ENCODE measurements around the gene KRT26. TPM values are rescaled to one million over a fixed set of nuclear protein-coding genes. Genes with fewer than 3 reads are reported as not detected.

The KRT26 gene
- total RNA-seq, 1 donor from 2014 or later, result not detected

DNA sequence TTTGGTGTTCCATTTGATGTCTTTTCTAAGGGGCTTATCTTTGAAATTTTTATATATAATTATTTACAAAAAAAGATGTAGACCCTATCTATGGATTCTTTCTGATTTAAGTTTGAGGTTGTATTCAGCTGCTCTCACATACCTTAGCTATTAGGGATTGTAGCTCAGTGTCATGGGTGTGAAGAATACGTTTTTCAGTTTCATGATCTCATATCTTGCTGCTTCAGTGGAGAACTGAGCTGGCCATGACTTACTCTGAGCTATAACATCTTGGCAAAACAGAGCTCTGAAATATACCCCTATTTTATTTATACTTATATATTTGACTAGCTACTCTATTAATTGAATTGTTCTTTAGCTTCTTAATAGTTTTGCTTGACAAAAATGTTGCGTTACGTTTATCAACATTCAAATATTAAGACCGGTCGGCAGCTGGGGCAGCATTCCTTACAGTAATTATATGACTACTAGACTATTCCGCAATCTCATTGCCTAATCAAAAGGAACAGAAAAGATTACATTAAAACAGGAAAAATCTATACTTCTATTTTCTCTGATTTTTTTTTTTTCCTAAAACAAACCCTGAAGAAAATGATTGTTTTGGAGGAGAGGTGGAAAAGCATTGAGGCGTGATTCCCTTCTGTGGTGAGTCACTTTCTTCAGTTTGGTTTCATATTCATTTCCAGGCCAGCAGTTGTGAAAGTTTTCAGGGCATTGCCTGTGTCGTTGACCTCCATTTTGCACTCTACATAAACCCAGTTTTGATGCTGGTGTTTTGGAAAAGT is 44.4 kb downstream of the KRT26 start:
- DNase-seq (ENCODE audit: low spot score), result no peak

- DNase-seq (ENCODE audit: low spot score), result no peak
Observed at GRCh38 chr17:40726919-40727318, 45.1 kb downstream of the KRT26 start.

GRCh38 chr17:40724656-40725055 is 47.3 kb downstream of the KRT26 start:
- DNase-seq (ENCODE audit: low spot score), result no peak

- DNase-seq (ENCODE audit: low spot score), result no peak
Observed at GRCh38 chr17:40722241-40722640, 49.8 kb downstream of the KRT26 start.

DNA sequence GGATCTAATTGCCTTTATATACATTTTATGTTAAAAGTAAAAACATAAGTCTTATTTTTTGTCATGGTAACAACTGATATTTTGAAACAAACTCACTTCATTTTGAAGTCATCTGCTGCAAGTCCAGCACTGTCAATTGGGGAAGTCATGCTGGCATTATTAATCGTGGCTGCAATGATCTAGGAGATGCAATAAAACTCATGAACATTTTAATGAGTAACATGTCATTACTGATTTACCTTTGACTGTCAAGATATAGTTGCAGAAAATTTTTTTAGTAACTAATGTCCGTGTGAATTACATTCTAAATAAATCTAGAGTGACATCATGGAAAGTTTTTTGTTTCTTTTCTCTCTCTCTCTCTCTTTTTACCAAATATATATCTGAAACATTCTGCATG is 51.1 kb downstream of the KRT26 start:
- DNase-seq (ENCODE audit: low spot score), result no peak

DNA sequence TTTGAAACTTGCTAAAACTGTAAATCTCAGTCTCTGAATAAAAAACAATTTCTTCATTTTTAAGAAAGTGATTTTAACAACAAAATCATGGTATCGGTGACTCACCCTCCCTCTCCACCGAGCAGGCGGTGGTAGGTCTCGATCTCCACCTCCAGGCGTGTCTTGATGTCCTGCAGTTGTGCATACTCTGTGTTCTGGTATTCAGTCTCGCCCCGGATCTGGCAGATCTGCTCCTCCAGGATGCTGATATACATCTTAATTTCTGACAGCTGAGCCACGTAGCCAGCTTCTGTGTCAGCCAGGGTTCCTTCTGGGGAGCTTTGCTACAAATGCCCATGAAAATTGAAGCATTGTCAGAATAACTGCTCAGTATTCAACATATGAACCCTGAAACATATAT is 53.1 kb downstream of the KRT26 start:
- DNase-seq (ENCODE audit: low spot score), result no peak

DNA sequence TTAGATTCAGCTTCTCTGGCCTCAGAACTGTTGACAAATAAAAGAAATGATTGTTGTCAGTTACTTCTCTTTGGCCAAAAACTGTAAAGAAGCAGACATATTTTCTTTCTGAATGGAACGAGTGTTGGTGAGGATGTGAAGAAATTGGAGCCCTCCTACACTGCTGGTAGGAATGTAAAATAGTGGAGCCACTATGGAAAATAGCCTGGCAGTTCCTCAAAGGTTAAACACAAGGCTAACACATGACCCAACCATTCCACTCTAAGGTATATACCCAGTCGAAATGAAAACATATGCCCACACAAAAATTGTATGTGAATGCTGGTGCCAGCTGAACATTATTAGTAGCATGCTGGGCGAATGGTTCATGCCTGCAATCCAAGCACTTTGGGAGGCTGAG is 54.2 kb downstream of the KRT26 start:
- DNase-seq (ENCODE audit: low spot score), result no peak

Other genes starting within 250 kb of the KRT26 start
- gene CCR7, start 206.7 kb downstream of the KRT26 start, total RNA-seq, result 0.57 TPM
- 117 TPM for gene SMARCE1, start 124.4 kb downstream of the KRT26 start, total RNA-seq
- 3.6 TPM for gene KRT222, start 107.0 kb downstream of the KRT26 start, total RNA-seq
- gene KRT24, start 68.4 kb downstream of the KRT26 start, total RNA-seq, result 0.52 TPM
- gene KRT25, start 16.9 kb downstream of the KRT26 start, total RNA-seq, result not detected
- 2.0 TPM for gene KRT27, start 10.3 kb upstream of the KRT26 start, total RNA-seq
- not detected for gene KRT28, start 27.8 kb upstream of the KRT26 start, total RNA-seq
- 70.1 TPM for gene KRT10, start 50.4 kb upstream of the KRT26 start, total RNA-seq
- gene KRT12, start 95.0 kb upstream of the KRT26 start, total RNA-seq, result not detected
- gene KRT20, start 113.0 kb upstream of the KRT26 start, total RNA-seq, result 4.7 TPM
- 3.9 TPM for gene KRT23, start 165.4 kb upstream of the KRT26 start, total RNA-seq
- gene KRT39, start 194.7 kb upstream of the KRT26 start, total RNA-seq, result not detected
- gene KRT40, start 212.1 kb upstream of the KRT26 start, total RNA-seq, result not detected
- gene KRTAP3-3, start 222.0 kb upstream of the KRT26 start, total RNA-seq, result not detected
- gene KRTAP3-2, start 227.7 kb upstream of the KRT26 start, total RNA-seq, result not detected
- not detected for gene KRTAP3-1, start 236.9 kb upstream of the KRT26 start, total RNA-seq